ENCODE results near the gene LLGL2. TPM values are rescaled to one million over a fixed set of nuclear protein-coding genes. Genes with fewer than 3 reads are reported as not detected.

LLGL2 gene
- total RNA-seq, 4 donors from 2014 or later: 6.1 to 12.3 (median 9.1) TPM

- H3K36me3 ChIP-seq: peaks cover 3 to 64% (median 59%) of the 10 kb centered on the region in 4 donors
- H3K9me3 ChIP-seq: no peaks in the 10 kb centered on the region
- no peak overlapping the region for H3K27ac ChIP-seq (replicated peaks in 1 of 4)
- DNase-seq (ENCODE audit: extremely low spot score): no peak
- no peak overlapping the region for H3K4me3 ChIP-seq
- no peaks in the 10 kb centered on the region for H3K4me1 ChIP-seq
- no peak for TF ChIP-seq POLR2A (IDR thresholded peaks at IDR 0.05; ENCODE audit: low read depth)
- no peak for TF ChIP-seq EP300 (IDR thresholded peaks at IDR 0.05)
- TF ChIP-seq, protein P1, sequence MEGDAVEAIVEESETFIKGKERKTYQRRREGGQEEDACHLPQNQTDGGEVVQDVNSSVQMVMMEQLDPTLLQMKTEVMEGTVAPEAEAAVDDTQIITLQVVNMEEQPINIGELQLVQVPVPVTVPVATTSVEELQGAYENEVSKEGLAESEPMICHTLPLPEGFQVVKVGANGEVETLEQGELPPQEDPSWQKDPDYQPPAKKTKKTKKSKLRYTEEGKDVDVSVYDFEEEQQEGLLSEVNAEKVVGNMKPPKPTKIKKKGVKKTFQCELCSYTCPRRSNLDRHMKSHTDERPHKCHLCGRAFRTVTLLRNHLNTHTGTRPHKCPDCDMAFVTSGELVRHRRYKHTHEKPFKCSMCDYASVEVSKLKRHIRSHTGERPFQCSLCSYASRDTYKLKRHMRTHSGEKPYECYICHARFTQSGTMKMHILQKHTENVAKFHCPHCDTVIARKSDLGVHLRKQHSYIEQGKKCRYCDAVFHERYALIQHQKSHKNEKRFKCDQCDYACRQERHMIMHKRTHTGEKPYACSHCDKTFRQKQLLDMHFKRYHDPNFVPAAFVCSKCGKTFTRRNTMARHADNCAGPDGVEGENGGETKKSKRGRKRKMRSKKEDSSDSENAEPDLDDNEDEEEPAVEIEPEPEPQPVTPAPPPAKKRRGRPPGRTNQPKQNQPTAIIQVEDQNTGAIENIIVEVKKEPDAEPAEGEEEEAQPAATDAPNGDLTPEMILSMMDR (IDR thresholded peaks at IDR 0.05): no peak
- no peak for TF ChIP-seq POLR2AphosphoS5 (IDR thresholded peaks at IDR 0.05)
- no peaks in the 10 kb centered on the region for H3K27me3 ChIP-seq
- WGBS: 91% methylated on average over 25 of the region's 25 CpGs
- intact Hi-C loops (cut with DNase I): no loop called here
Measured at GRCh38 chr17:75610103-75610984, 84.8 kb downstream of the LLGL2 start.

- no peaks in the 10 kb centered on the region for H3K9me3 ChIP-seq
- no peak overlapping the region for H3K4me3 ChIP-seq
- H3K27ac ChIP-seq (replicated peaks in 1 of 4): no peak overlapping the region
- peaks cover 4 to 76% (median 73%) of the 10 kb centered on the region in 4 donors for H3K36me3 ChIP-seq
- intact Hi-C loops (cut with DNase I): no loop called here
- H3K27me3 ChIP-seq: no peaks in the 10 kb centered on the region
- 91% methylated on average over 14 of the region's 20 CpGs for WGBS
- TF ChIP-seq EP300 (IDR thresholded peaks at IDR 0.05) (no peak), POLR2AphosphoS5 (IDR thresholded peaks at IDR 0.05) (no peak), POLR2A (IDR thresholded peaks at IDR 0.05; ENCODE audit: low read depth) (no peak)
- TF ChIP-seq, protein P1 (IDR thresholded peaks at IDR 0.05): no peak
- no peak for DNase-seq (ENCODE audit: extremely low spot score)
- no peaks in the 10 kb centered on the region for H3K4me1 ChIP-seq
Measured at GRCh38 chr17:75611851-75612429, 86.4 kb downstream of the LLGL2 start.

DNA sequence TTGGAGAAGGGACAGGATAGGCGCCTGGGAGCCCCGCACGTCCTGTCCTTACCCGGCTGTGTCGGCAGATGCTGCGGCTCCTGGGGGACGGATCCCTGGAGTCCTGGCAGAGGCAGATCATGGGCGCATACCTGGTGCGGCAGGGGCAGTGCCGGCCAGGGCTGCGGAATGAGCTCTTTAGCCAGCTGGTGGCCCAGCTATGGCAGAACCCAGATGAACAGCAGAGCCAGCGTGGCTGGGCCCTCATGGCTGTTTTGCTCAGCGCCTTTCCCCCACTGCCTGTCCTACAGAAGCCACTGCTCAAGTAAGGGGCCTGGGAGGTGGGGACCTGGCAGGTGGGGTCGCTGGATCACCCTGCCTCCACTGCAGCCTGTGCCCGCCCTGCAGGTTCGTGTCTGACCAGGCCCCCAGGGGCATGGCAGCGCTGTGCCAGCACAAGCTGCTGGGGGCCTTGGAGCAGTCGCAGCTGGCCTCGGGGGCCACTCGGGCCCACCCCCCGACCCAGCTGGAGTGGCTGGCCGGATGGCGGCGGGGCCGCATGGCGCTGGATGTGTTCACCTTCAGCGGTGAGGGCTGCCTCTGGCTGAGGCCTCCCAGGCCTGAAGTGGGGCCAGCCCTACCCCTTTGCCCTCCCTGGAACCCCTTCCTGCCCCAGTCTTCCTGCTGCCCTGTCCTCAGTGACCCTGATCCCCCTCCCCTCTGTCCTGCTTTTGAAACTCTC, 87.6 kb downstream of the LLGL2 start:
- TF ChIP-seq POLR2A (IDR thresholded peaks at IDR 0.05; ENCODE audit: low read depth) (no peak), EP300 (IDR thresholded peaks at IDR 0.05) (no peak), POLR2AphosphoS5 (IDR thresholded peaks at IDR 0.05) (no peak)
- TF ChIP-seq, protein P1 (IDR thresholded peaks at IDR 0.05): no peak

GRCh38 chr17:75614006-75614405, 88.5 kb downstream of the LLGL2 start:
- 84% methylated on average over 8 of the region's 12 CpGs for WGBS
- no peaks in the 10 kb centered on the region for H3K9me3 ChIP-seq
- intact Hi-C loops (cut with DNase I): no loop called here

More for the DNA sequence above, 87.6 kb downstream of the LLGL2 start:
- H3K4me3 ChIP-seq: no peak overlapping the region
- no peak overlapping the region for H3K27ac ChIP-seq (replicated peaks in 1 of 4)
- no peak for DNase-seq (ENCODE audit: extremely low spot score)
- intact Hi-C loops (cut with DNase I): no loop called here
- peaks cover 4 to 84% (median 79%) of the 10 kb centered on the region in 4 donors for H3K36me3 ChIP-seq
- WGBS: 85% methylated on average over 20 of the region's 27 CpGs
- no peaks in the 10 kb centered on the region for H3K9me3 ChIP-seq
- H3K27me3 ChIP-seq: no peaks in the 10 kb centered on the region
- H3K4me1 ChIP-seq: no peaks in the 10 kb centered on the region

More at GRCh38 chr17:75614006-75614405, 88.5 kb downstream of the LLGL2 start:
- no peak for DNase-seq (ENCODE audit: extremely low spot score)
- Histone ChIP-seq H3K27me3 (no peaks in the 10 kb centered on the region), H3K36me3 (peaks cover 4 to 93% (median 88%) of the 10 kb centered on the region in 4 donors), H3K4me3 (no peak overlapping the region), H3K4me1 (no peaks in the 10 kb centered on the region), H3K27ac (replicated peaks in 1 of 4) (no peak overlapping the region)
- TF ChIP-seq EP300 (IDR thresholded peaks at IDR 0.05) (no peak), POLR2AphosphoS5 (IDR thresholded peaks at IDR 0.05) (no peak), POLR2A (IDR thresholded peaks at IDR 0.05; ENCODE audit: low read depth) (no peak)
- TF ChIP-seq, protein P1 (IDR thresholded peaks at IDR 0.05): no peak
